GM12878 (cell line): ENCODE measurements around the gene TOM1L2. TPM values are rescaled to one million over a fixed set of nuclear protein-coding genes. Genes with fewer than 3 reads are reported as not detected.
A peak's percentile ranks its signal among the peaks of the same experiment; 100 is the strongest.

ENCODE experiments used
- BACH1 ChIP-seq: fragments of 450-650 bp; IDR thresholded peaks from 2 replicates; pipeline ENCODE4 v1.6.1; 2017; ENCODE audit warnings: mild to moderate bottlenecking, borderline replicate concordance
- BRCA1 ChIP-seq: IDR thresholded peaks from 2 replicates; pipeline ENCODE4 v1.6.1; 2011; ENCODE audit warnings: low read depth, low read length, improper control_type of control experiment
- CBX5 ChIP-seq: sonication (generic); IDR thresholded peaks from 2 replicates; pipeline ENCODE4 v1.6.1; 2016; ENCODE audit warnings: low read depth, moderate library complexity, mild to moderate bottlenecking, inconsistent platforms
- CHD2 ChIP-seq: IDR thresholded peaks from 2 replicates; pipeline ENCODE4 v1.6.1; 2011; ENCODE audit warnings: low read depth, low read length, improper control_type of control experiment, borderline replicate concordance
- CHD4 ChIP-seq: fragments of 200-600 bp; sonication (generic); IDR thresholded peaks from 2 replicates; pipeline ENCODE4 v1.6.1; 2016; ENCODE audit warnings: mild to moderate bottlenecking
- EGR1 ChIP-seq, 2 experiments: IDR thresholded peaks; 1 replicate in 1 of 2; 2 replicates in 1 of 2; pipeline ENCODE4 v1.6.1; 2011 to 2012; ENCODE audit warnings: low read depth in 2 of 2, low read length in 2 of 2, borderline replicate concordance in 1 of 2, mild to moderate bottlenecking in 1 of 2, moderate library complexity in 1 of 2
- FOS ChIP-seq: IDR thresholded peaks from 3 replicates; pipeline ENCODE4 v1.6.1; 2011; ENCODE audit warnings: borderline replicate concordance; ENCODE audit not compliant: insufficient read length; ENCODE audit errors: extremely low read depth
- FOXM1 ChIP-seq: IDR thresholded peaks from 2 replicates; pipeline ENCODE4 v1.6.1; 2012; ENCODE audit warnings: low read depth, mild to moderate bottlenecking, inconsistent platforms, low read length, moderate library complexity
- GABPA ChIP-seq: IDR thresholded peaks from 2 replicates; pipeline ENCODE4 v1.6.1; 2014; ENCODE audit warnings: antibody characterized with exemption, low read depth, mild to moderate bottlenecking, inconsistent platforms
- GATAD2B ChIP-seq: fragments of 450-650 bp; conservative IDR thresholded peaks from 2 replicates; pipeline ENCODE4 v1.6.1; 2017; ENCODE audit warnings: low read depth, mild to moderate bottlenecking, moderate library complexity
- LARP7 ChIP-seq: fragments of 450-650 bp; IDR thresholded peaks from 2 replicates; pipeline ENCODE4 v1.6.1; 2017; ENCODE audit warnings: mild to moderate bottlenecking
- MTA3 ChIP-seq: IDR thresholded peaks from 2 replicates; pipeline ENCODE4 v1.6.1; 2012; ENCODE audit warnings: low read length, inconsistent platforms, borderline replicate concordance
- MXI1 ChIP-seq: fragments of 150-350 bp; IDR thresholded peaks from 2 replicates; pipeline ENCODE4 v1.6.1; 2011; ENCODE audit warnings: low read depth, mild to moderate bottlenecking, inconsistent platforms, low read length, improper control_type of control experiment
- NFYA ChIP-seq: IDR thresholded peaks from 2 replicates; pipeline ENCODE4 v1.6.1; 2011; ENCODE audit warnings: low read depth, mild to moderate bottlenecking, low read length, improper control_type of control experiment, borderline replicate concordance
- PKNOX1 ChIP-seq: fragments of 450-650 bp; IDR thresholded peaks from 2 replicates; pipeline ENCODE4 v1.6.1; 2016; ENCODE audit warnings: mild to moderate bottlenecking
- POLR2A ChIP-seq: IDR thresholded peaks from 2 replicates; pipeline ENCODE4 v1.6.1; 2011; ENCODE audit warnings: low read depth, mild to moderate bottlenecking, low read length
- RELA ChIP-seq: fragments of 450-650 bp; IDR thresholded peaks from 2 replicates; pipeline ENCODE4 v1.8.0; 2014; ENCODE audit warnings: borderline replicate concordance; ENCODE audit not compliant: partially characterized antibody
- SP1 ChIP-seq: IDR thresholded peaks from one replicate; pipeline ENCODE4 v1.6.1; 2011; ENCODE audit warnings: low read depth, low read length
- SREBF2 ChIP-seq: IDR thresholded peaks from 2 replicates; pipeline ENCODE4 v1.6.1; 2012; ENCODE audit warnings: mild to moderate bottlenecking, low read length
- USF2 ChIP-seq: IDR thresholded peaks from 2 replicates; pipeline ENCODE4 v1.6.1; 2011; ENCODE audit warnings: low read depth, low read length, improper control_type of control experiment, borderline replicate concordance
- ZNF687 ChIP-seq: fragments of 450-650 bp; IDR thresholded peaks from 2 replicates; pipeline ENCODE4 v1.6.1; 2017; ENCODE audit warnings: mild to moderate bottlenecking, moderate library complexity
- ZZZ3 ChIP-seq: IDR thresholded peaks from 2 replicates; pipeline ENCODE4 v1.6.1; 2011; ENCODE audit warnings: low read depth; ENCODE audit not compliant: control insufficient read depth, insufficient read length
- polyA plus RNA-seq, 11 experiments: library from polyadenylated mRNA; depleted of rRNA in 4 of 11; unstranded in 6 of 11; stranded (reverse) in 5 of 11; fragments of >200 nt; fragmentation: Nextera tagmentation in 4 of 11; fragmentation: Illumina TruSeq in 1 of 11; extraction: Ambion mirVana in 4 of 11; extraction: Trizol in 1 of 11; gene quantifications; 1 replicate in 1 of 11; 2 replicates in 10 of 11; pipeline versions ENCODE4 v1.2.1 to v1.2.3, GENCODE V29; 2011 to 2016; ENCODE audit warnings: inconsistent platforms in 2 of 11, missing spikeins in 2 of 11, low read depth in 1 of 11
- total RNA-seq, 4 experiments: library from RNA; depleted of rRNA in 3 of 4; stranded (reverse); fragments of >200 nt in 3 of 4; fragmentation: Illumina TruSeq in 1 of 4; extraction: Trizol in 1 of 4; gene quantifications; 2 replicates each; pipeline versions ENCODE4 v1.2.1 to v1.2.3, GENCODE V29; 2013 to 2021
- TF ChIP-seq, protein P1 (sequence below): IDR thresholded peaks from 2 replicates; pipeline ENCODE4 v1.6.1; 2012; ENCODE audit warnings: low read depth, low read length, improper control_type of control experiment

The TOM1L2 gene
- total and polyA plus RNA-seq, 10 of the 15 experiments (the other 5 are each of a cell fraction or from before 2014, with no cell fraction given), result 0.19 to 19.2 (median 8.1) TPM

DNA sequence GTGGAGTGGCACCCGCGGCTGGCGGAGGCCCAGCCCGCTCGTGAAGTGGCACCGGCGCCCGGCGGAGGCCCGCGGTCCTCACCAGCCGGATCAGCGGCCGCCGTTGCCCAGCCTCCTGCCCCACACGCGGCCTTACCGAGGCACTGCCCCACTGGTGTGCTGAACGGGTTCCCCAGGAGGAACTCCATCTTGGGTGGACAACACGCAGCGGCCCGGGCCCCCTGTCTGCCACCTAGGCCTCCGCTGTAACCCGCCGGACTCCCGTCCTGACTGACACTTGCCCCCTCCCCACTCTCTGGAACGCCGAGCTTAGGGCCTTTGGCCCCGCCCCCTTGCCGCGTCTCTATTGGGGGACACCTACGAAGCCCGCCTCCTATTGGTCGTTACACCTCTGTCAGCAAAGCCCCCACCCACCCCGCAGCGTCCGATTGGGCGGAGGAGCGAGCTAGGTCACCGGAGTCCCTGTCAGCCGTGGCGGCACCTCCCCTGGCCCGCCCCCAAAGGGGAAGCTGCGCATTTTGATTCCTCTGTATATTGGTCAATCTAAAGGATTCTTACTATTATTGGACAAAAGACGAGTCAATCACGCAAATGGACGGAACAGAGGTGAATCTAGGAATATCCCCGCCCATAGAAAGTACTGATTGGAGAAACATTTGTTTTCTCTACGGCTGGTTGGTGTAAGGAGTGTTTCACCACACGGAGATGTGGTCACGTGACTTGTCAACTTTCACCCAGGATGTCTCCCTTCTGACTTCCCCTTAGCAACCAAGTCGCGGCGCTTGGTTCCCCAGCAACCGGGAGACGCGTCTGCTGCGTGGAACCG is at the start of gene TOM1L2, which contains the start of gene DRC3 (continued):
- peak; percentile 99 for TF ChIP-seq MXI1
- TF ChIP-seq CBX5, result no peak
- no peak for TF ChIP-seq MTA3
- TF ChIP-seq CHD4, result no peak
- peak; percentile 100 for TF ChIP-seq SP1
- peak; percentile 78; the same call in 1 of the 2 replicates for TF ChIP-seq FOXM1
- TF ChIP-seq, protein P1, sequence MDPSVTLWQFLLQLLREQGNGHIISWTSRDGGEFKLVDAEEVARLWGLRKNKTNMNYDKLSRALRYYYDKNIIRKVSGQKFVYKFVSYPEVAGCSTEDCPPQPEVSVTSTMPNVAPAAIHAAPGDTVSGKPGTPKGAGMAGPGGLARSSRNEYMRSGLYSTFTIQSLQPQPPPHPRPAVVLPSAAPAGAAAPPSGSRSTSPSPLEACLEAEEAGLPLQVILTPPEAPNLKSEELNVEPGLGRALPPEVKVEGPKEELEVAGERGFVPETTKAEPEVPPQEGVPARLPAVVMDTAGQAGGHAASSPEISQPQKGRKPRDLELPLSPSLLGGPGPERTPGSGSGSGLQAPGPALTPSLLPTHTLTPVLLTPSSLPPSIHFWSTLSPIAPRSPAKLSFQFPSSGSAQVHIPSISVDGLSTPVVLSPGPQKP, result no peak
- TF ChIP-seq SREBF2, result no peak
- peak; percentile 96 for TF ChIP-seq NFYA
- peak; percentile 65 for TF ChIP-seq ZNF687
- TF ChIP-seq USF2, result peak; percentile 97
- peak; percentile 100 for TF ChIP-seq PKNOX1
- TF ChIP-seq GATAD2B, result peak; percentile 74
- peak; percentile 13; the same call in 1 of the 2 replicates for TF ChIP-seq LARP7
- no peak for TF ChIP-seq ZZZ3
- TF ChIP-seq EGR1 (IDR thresholded peaks at IDR 0.05; ENCODE audit: borderline replicate concordance in 1 of 2, low read depth in 2 of 2, low read length in 2 of 2), result no peak
- TF ChIP-seq RELA, result no peak
- peak; percentile 98 for TF ChIP-seq CHD2
- peak; percentile 96 for TF ChIP-seq FOS
- TF ChIP-seq POLR2A, result peak; percentile 66
- TF ChIP-seq BRCA1, result no peak
- TF ChIP-seq GABPA, result peak; percentile 86
- TF ChIP-seq BACH1, result peak; percentile 54
